Stimulated activated CD4-positive, alpha-beta T cell treated with anti-CD3 and anti-CD28 coated beads, TNF-alpha, amount 100 ng/mL, for 24 hours (primary cell): ENCODE measurements around the gene HNRNPA1L2.
"Not testable (repeated sequence)": the region's sequence is repeated elsewhere in the genome, so short reads cannot be mapped to it uniquely, and the experiment has no call there.

Experiments used
- DNase-seq, 3 experiments: peaks; one replicate each; pipeline ENCODE4 v3.0.0-alpha.2; 2020; ENCODE audit warnings: low read depth in 3 of 3

The HNRNPA1L2 gene

GRCh38 chr13:52646967-52647366 lies 4.7 kb downstream of the HNRNPA1L2 start:
- DNase-seq: no peak

GRCh38 chr13:52650731-52651130 lies 8.5 kb downstream of the HNRNPA1L2 start:
- DNase-seq: no peak

GRCh38 chr13:52651897-52652195 lies 9.6 kb downstream of the HNRNPA1L2 start:
- no peak for DNase-seq

- DNase-seq: peak; percentile 89 to 94 (median 93)
These were observed 10.2 kb downstream of the HNRNPA1L2 start, which contains the start of gene SUGT1 for GRCh38 chr13:52652196-52652979. TSS of gene SUGT1 (plus strand) at chr13:52652836. CDS start at chr13:52652921, 85 bp downstream.

GRCh38 chr13:52652980-52653303 lies 10.7 kb downstream of the HNRNPA1L2 start:
- no peak for DNase-seq

GRCh38 chr13:52659340-52659739 lies 17.1 kb downstream of the HNRNPA1L2 start:
- DNase-seq: no peak

GRCh38 chr13:52664272-52664671 lies 22.0 kb downstream of the HNRNPA1L2 start:
- no peak for DNase-seq

- DNase-seq: no peak
These were observed 23.1 kb downstream of the HNRNPA1L2 start for GRCh38 chr13:52665325-52665724.

- DNase-seq: no peak
These were observed 27.4 kb downstream of the HNRNPA1L2 start for GRCh38 chr13:52669677-52670076.

- DNase-seq: no peak
These were observed 28.5 kb downstream of the HNRNPA1L2 start for GRCh38 chr13:52670726-52671125.

- DNase-seq: no peak
These were observed 31.2 kb downstream of the HNRNPA1L2 start for GRCh38 chr13:52673465-52673864.

- no peak for DNase-seq
These were observed 35.6 kb downstream of the HNRNPA1L2 start for GRCh38 chr13:52677823-52678222.

- not testable (repeated sequence) for DNase-seq
These were observed 43.6 kb downstream of the HNRNPA1L2 start for GRCh38 chr13:52685806-52686205.

- DNase-seq: no peak
These were observed 44.1 kb downstream of the HNRNPA1L2 start for GRCh38 chr13:52686376-52686775.
